GM12873 (cell line): ENCODE measurements around the gene GPD1.

Source experiments
- TF ChIP-seq, protein P1 (sequence below): IDR thresholded peaks from 2 replicates; pipeline ENCODE4 v1.5.1; 2012; ENCODE audit warnings: low read depth, mild to moderate bottlenecking, moderate library complexity, low read length, control low read depth; ENCODE audit not compliant: insufficient read depth; ENCODE audit errors: missing control alignments

Gene GPD1

DNA sequence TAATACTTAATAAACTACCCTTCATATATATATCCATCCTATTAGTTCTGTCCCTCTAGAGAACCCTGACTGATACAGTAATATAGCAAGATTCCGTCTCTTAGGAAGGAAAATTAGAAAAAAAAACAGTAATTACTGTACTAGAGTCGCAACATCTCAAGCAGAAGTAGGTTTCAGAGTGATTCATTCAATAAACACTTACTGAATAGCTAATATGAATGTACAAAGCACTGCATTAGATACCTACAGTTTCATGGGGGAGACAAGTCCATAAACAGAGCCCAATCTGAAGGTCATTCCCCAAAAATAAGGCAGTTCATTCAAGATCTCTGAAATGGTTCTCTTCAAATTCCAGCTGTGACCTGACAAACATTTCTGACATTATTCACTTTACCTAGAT is 53.5 kb downstream of the GPD1 start:
- TF ChIP-seq, protein P1, sequence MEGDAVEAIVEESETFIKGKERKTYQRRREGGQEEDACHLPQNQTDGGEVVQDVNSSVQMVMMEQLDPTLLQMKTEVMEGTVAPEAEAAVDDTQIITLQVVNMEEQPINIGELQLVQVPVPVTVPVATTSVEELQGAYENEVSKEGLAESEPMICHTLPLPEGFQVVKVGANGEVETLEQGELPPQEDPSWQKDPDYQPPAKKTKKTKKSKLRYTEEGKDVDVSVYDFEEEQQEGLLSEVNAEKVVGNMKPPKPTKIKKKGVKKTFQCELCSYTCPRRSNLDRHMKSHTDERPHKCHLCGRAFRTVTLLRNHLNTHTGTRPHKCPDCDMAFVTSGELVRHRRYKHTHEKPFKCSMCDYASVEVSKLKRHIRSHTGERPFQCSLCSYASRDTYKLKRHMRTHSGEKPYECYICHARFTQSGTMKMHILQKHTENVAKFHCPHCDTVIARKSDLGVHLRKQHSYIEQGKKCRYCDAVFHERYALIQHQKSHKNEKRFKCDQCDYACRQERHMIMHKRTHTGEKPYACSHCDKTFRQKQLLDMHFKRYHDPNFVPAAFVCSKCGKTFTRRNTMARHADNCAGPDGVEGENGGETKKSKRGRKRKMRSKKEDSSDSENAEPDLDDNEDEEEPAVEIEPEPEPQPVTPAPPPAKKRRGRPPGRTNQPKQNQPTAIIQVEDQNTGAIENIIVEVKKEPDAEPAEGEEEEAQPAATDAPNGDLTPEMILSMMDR = no peak

DNA sequence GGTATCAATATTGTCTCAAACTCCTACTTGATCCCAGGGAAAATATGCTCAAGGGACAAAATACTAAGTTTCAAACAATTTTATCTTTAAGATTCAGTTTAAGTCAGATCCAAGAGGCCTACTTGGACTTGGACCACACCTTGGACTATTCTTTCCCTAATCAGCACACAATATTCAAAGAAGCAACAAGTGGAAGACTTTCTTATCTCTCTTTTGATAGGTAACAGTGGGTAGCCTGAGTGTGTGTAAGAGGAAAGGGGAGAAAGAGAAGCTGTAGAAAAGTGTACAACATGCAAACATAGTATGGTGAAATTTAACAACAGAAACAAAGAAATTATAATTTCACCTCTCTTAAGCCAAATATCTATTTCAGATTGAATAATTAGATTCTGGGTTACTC is 56.8 kb downstream of the GPD1 start:
- TF ChIP-seq, protein P1 = no peak
